ENCODE results near the gene ACTN1. TPM values are rescaled to one million over a fixed set of nuclear protein-coding genes. Genes with fewer than 3 reads are reported as not detected.

ACTN1 gene
- total and polyA plus RNA-seq, 2 experiments from 2014 or later = 121 to 280 TPM

DNA sequence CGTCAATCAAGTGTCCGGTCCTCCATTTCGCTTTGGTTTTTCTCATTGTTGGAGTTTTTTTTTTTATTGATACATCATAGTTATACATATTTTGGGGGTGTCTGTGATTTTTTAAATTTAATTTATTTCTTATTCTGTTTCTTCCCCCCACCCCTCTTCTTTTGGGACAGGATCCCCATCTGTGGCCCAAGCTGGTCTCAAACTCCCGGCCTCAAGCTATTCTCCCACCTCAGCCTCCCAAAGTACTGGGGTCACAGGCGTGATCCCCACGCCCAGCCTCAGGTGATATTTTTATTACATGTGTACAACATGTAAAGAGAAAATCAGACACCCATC, 134.9 kb downstream of the ACTN1 start:
- Histone ChIP-seq H3K27ac (ENCODE audit: low read depth) (no peak overlapping the region), H4K20me1 (replicated peaks; ENCODE audit: insufficient read depth) (no peaks in the 10 kb centered on the region), H3F3A (replicated peaks; ENCODE audit: low read depth) (no peaks in the 10 kb centered on the region), H3K4me2 (no peak overlapping the region), H3K9me2 (ENCODE audit: insufficient read depth) (no peaks in the 10 kb centered on the region), H3K27me3 (ENCODE audit: insufficient read depth) (no peaks in the 10 kb centered on the region), H3K79me2 (replicated peaks; ENCODE audit: insufficient read depth) (no peaks in the 10 kb centered on the region), H2AFZ (no peak overlapping the region), H3K36me3 (ENCODE audit: insufficient read depth) (no peaks in the 10 kb centered on the region), H3K4me1 (ENCODE audit: insufficient read depth) (no peaks in the 10 kb centered on the region), H3K4me3 (no peak overlapping the region; the same call in 1 of the 2 replicates)
- ATAC-seq (no peak), DNase-seq (ENCODE audit: low spot score) (no peak)
- H3K4me3 Mint-ChIP-seq = peak overlapping the region; percentile 87
- H3K27me3 Mint-ChIP-seq (ENCODE audit: insufficient read depth, low read depth, poor library complexity) = peaks cover 8% of the 10 kb centered on the region
- peaks cover 2% of the 10 kb centered on the region; the same call in 1 of the 3 replicates for H3K36me3 Mint-ChIP-seq (ENCODE audit: low read depth)
- peaks cover 7% of the 10 kb centered on the region; the same call in 2 of the 3 replicates for H3K9me3 Mint-ChIP-seq
- TF ChIP-seq NANOG (IDR thresholded peaks at IDR 0.05; ENCODE audit: borderline replicate concordance) (no peak), EZH2phosphoT487 (IDR thresholded peaks at IDR 0.05; ENCODE audit: unreplicated experiment) (no peak), STAT1 (IDR thresholded peaks at IDR 0.05; ENCODE audit: unreplicated experiment) (no peak), CREB1 (CRISPR knock-in tag; IDR thresholded peaks at IDR 0.05; ENCODE audit: low read depth) (no peak)
- TF ChIP-seq, protein P1, sequence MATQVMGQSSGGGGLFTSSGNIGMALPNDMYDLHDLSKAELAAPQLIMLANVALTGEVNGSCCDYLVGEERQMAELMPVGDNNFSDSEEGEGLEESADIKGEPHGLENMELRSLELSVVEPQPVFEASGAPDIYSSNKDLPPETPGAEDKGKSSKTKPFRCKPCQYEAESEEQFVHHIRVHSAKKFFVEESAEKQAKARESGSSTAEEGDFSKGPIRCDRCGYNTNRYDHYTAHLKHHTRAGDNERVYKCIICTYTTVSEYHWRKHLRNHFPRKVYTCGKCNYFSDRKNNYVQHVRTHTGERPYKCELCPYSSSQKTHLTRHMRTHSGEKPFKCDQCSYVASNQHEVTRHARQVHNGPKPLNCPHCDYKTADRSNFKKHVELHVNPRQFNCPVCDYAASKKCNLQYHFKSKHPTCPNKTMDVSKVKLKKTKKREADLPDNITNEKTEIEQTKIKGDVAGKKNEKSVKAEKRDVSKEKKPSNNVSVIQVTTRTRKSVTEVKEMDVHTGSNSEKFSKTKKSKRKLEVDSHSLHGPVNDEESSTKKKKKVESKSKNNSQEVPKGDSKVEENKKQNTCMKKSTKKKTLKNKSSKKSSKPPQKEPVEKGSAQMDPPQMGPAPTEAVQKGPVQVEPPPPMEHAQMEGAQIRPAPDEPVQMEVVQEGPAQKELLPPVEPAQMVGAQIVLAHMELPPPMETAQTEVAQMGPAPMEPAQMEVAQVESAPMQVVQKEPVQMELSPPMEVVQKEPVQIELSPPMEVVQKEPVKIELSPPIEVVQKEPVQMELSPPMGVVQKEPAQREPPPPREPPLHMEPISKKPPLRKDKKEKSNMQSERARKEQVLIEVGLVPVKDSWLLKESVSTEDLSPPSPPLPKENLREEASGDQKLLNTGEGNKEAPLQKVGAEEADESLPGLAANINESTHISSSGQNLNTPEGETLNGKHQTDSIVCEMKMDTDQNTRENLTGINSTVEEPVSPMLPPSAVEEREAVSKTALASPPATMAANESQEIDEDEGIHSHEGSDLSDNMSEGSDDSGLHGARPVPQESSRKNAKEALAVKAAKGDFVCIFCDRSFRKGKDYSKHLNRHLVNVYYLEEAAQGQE (IDR thresholded peaks at IDR 0.05; ENCODE audit: unreplicated experiment) = no peak
- TF ChIP-seq, protein P2, sequence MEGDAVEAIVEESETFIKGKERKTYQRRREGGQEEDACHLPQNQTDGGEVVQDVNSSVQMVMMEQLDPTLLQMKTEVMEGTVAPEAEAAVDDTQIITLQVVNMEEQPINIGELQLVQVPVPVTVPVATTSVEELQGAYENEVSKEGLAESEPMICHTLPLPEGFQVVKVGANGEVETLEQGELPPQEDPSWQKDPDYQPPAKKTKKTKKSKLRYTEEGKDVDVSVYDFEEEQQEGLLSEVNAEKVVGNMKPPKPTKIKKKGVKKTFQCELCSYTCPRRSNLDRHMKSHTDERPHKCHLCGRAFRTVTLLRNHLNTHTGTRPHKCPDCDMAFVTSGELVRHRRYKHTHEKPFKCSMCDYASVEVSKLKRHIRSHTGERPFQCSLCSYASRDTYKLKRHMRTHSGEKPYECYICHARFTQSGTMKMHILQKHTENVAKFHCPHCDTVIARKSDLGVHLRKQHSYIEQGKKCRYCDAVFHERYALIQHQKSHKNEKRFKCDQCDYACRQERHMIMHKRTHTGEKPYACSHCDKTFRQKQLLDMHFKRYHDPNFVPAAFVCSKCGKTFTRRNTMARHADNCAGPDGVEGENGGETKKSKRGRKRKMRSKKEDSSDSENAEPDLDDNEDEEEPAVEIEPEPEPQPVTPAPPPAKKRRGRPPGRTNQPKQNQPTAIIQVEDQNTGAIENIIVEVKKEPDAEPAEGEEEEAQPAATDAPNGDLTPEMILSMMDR (conservative IDR thresholded peaks at IDR 0.05; ENCODE audit: low read depth in 2 of 2) = no peak
- no peak overlapping the region for H3K27ac Mint-ChIP-seq
- H3K4me1 Mint-ChIP-seq = peaks cover 8% of the 10 kb centered on the region; the same call in 2 of the 3 replicates

DNA sequence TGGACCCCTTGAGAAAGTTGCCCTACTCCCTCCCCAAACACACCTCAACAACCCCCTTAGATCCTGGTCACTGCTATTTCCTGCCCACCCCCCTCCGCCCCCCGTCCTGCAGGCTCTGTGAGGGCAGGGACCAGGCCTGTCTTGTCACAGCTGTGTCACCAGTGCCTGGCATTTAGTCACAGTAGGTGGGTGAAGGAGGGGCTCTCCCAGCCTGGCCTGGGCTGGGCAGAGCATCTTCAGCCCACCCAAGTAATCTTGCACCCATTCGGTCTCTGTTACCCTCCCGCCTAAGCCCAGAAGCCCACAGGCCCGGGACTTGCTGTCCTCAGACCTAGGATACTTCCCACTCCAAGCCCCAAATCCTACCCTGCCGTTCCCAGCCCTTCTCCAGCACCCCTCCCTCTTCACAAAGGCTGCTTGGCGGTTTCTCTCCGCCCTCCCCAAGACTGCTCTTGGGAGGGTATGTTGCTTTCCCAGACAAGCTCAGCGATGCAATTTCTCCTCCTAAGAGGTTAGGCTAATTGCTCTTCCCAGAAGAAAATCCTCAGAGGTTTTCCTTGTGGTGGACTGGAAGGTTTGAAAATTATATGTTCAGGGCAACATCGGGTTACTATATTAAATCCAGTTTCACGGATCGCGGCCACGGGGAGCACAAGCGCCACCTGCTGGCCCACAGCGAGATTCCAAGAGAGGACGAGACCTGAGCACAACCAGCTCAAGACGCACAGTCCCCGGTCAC, 135.5 kb downstream of the ACTN1 start:
- Mint-ChIP-seq H3K27ac (peak overlapping the region; percentile 81; the same call in 1 of the 2 replicates), H3K4me3 (peak overlapping the region; percentile 87), H3K4me1 (peaks cover 8% of the 10 kb centered on the region; the same call in 2 of the 3 replicates), H3K36me3 (ENCODE audit: low read depth) (peaks cover 2% of the 10 kb centered on the region; the same call in 1 of the 3 replicates), H3K9me3 (peaks cover 8% of the 10 kb centered on the region; the same call in 2 of the 3 replicates), H3K27me3 (ENCODE audit: insufficient read depth, low read depth, poor library complexity) (peaks cover 8% of the 10 kb centered on the region)
- no peaks in the 10 kb centered on the region for H4K20me1 ChIP-seq (replicated peaks; ENCODE audit: insufficient read depth)
- H3K27ac ChIP-seq (ENCODE audit: low read depth) = 0 out of 2 replicates have a peak overlapping the region, but pooled peaks have one; percentile 12
- no peaks in the 10 kb centered on the region for H3K27me3 ChIP-seq (ENCODE audit: insufficient read depth)
- H2AFZ ChIP-seq = peak overlapping the region; percentile 100
- no peaks in the 10 kb centered on the region for H3K36me3 ChIP-seq (ENCODE audit: insufficient read depth)
- DNase-seq (ENCODE audit: low spot score) (peak; percentile 85), ATAC-seq (peak; percentile 96)
- no peaks in the 10 kb centered on the region for H3K4me1 ChIP-seq (ENCODE audit: insufficient read depth)
- peak overlapping the region; percentile 82 for H3K4me3 ChIP-seq
- H3K9me2 ChIP-seq (ENCODE audit: insufficient read depth) = no peaks in the 10 kb centered on the region
- H3F3A ChIP-seq (replicated peaks; ENCODE audit: low read depth) = no peaks in the 10 kb centered on the region
- peak overlapping the region; percentile 89 for H3K4me2 ChIP-seq
- H3K79me2 ChIP-seq (replicated peaks; ENCODE audit: insufficient read depth) = no peaks in the 10 kb centered on the region
- TF ChIP-seq EZH2 (IDR thresholded peaks at IDR 0.05; ENCODE audit: low read depth, unreplicated experiment) (no peak), CREB1 (CRISPR knock-in tag; IDR thresholded peaks at IDR 0.05; ENCODE audit: low read depth) (no peak), ZNF114 (CRISPR knock-in tag; IDR thresholded peaks at IDR 0.05) (no peak)
- TF ChIP-seq, protein P2 (conservative IDR thresholded peaks at IDR 0.05; ENCODE audit: low read depth in 2 of 2) = peak; percentile 89 to 99
